Measurements from ENCODE around the gene HEBP1. TPM values are rescaled to one million over a fixed set of nuclear protein-coding genes. Genes with fewer than 3 reads are reported as not detected.

HEBP1 gene, protein sequence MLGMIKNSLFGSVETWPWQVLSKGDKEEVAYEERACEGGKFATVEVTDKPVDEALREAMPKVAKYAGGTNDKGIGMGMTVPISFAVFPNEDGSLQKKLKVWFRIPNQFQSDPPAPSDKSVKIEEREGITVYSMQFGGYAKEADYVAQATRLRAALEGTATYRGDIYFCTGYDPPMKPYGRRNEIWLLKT
- 30.1 TPM for total RNA-seq

GRCh38 chr12:12999959-13000615, at the start of gene HEBP1:
Gene HEBP1 (minus strand): TSS chr12:13000265. CDS start chr12:13000114, 151 bp downstream.

DNA sequence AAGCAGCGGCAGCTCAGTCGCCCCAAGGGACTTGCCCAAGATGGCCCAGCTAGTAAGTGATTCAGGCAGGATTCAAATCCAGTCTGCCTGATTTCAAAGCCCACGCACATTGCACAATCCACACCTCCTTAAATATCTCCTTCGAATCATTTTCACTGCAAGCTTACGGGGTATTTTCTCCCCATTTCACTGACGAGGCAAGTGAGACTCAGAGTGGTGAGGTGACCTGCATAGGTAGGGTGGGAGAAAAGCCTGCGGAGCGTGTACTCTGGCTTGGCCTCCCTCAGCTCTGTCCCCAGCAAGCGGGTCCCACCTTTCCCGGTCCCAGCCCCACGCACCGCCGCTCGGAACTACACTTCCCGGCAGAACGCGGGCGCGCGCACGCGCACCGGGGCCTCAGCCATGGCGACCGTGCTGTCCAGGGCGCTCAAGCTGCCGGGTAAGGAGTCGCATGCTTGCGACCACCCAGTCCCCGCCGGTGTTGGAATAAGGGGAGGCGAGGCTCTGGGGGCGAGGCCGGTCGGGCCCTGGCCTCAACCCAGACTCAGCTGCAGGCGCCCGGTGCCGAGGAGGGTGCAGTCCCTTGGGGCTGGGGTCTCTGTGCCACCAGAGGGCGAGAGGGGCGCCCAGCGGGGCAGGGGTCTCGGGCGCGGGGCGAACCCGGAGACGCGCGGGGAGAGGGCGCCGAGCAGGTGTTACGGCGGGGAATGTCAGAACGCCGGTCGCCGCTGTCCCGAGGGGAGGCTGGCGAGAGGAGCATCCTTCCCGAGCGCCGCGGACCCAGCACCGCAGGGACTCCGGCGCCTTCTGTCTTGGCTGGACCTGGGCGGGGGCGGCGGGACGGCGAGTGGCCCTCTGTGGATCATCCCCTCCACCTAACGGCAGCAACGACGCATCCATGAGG, 44.2 kb upstream of the HEBP1 start, which contains the start of gene FAM234B:
TSS of gene FAM234B (plus strand) at position 380 of the 904 bp plus-strand sequence. CDS start at position 403, 23 bp downstream.

GRCh38 chr12:12952036-12952435, 48.0 kb downstream of the HEBP1 start, which contains the start of gene GPRC5D:
Gene GPRC5D (minus strand): TSS chr12:12952170. CDS start chr12:12950384, 1,786 bp downstream.

Small RNA genes lying within 50 kb of the gene (small RNA-seq; reads per million reads assigned to genes)
- 1.5 reads per million, percentile 87 among the genes with 10 or more reads in this experiment for gene RF00604 (ENCODE audit: low replicate concordance)

Other genes with a start within 250 kb of the HEBP1 start
- 24.1 TPM for gene APOLD1, start 214.6 kb downstream of the HEBP1 start, total RNA-seq
- gene DDX47, start 186.9 kb downstream of the HEBP1 start, total RNA-seq = 57.6 TPM
- gene GPRC5A, start 108.7 kb downstream of the HEBP1 start, total RNA-seq = 12.3 TPM
- not detected for gene GPRC5D, start 48.1 kb downstream of the HEBP1 start, total RNA-seq
- gene FAM234B, start 44.1 kb upstream of the HEBP1 start, total RNA-seq = 11.1 TPM
- 0.47 TPM for gene GSG1, start 103.4 kb upstream of the HEBP1 start, total RNA-seq
- gene EMP1, start 196.5 kb upstream of the HEBP1 start, total RNA-seq = 66.7 TPM

All from metanephros (tissue), 2 donors.